ENCODE results near the gene UNC13A. TPM values are rescaled to one million over a fixed set of nuclear protein-coding genes. Genes with fewer than 3 reads are reported as not detected.
A peak's percentile ranks its signal among the peaks of the same experiment; 100 is the strongest.

UNC13A gene
- total RNA-seq, 4 donors from 2014 or later, result under 0.01 to 0.40 (median 0.15) TPM

GRCh38 chr19:17679526-17680229 lies 8.5 kb downstream of the UNC13A start:
- Histone ChIP-seq H3K36me3 (no peaks in the 10 kb centered on the region), H3K9me3 (no peaks in the 10 kb centered on the region), H3K4me1 (peaks cover 0 to 12% (median 4%) of the 10 kb centered on the region in 3 donors), H3K27me3 (peaks cover 92% of the 10 kb centered on the region), H3K4me3 (peak overlapping the region in 1 of 2 donors; percentile 31), H3K27ac (peak overlapping the region in 2 of 4 donors; percentile 19 to 47)
- WGBS, 2 donors (ENCODE audit: low coverage in 1 of 2), result 9 to 21% methylated on average over 4 to 11 of the region's 14 CpGs
- TF ChIP-seq EP300 (IDR thresholded peaks at IDR 0.05), result no peak
- TF ChIP-seq POLR2A (IDR thresholded peaks at IDR 0.05), result no peak
- TF ChIP-seq, protein P1, sequence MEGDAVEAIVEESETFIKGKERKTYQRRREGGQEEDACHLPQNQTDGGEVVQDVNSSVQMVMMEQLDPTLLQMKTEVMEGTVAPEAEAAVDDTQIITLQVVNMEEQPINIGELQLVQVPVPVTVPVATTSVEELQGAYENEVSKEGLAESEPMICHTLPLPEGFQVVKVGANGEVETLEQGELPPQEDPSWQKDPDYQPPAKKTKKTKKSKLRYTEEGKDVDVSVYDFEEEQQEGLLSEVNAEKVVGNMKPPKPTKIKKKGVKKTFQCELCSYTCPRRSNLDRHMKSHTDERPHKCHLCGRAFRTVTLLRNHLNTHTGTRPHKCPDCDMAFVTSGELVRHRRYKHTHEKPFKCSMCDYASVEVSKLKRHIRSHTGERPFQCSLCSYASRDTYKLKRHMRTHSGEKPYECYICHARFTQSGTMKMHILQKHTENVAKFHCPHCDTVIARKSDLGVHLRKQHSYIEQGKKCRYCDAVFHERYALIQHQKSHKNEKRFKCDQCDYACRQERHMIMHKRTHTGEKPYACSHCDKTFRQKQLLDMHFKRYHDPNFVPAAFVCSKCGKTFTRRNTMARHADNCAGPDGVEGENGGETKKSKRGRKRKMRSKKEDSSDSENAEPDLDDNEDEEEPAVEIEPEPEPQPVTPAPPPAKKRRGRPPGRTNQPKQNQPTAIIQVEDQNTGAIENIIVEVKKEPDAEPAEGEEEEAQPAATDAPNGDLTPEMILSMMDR (IDR thresholded peaks at IDR 0.05), result no peak
- no peak for TF ChIP-seq POLR2AphosphoS5 (IDR thresholded peaks at IDR 0.05)
- ATAC-seq, result no peak

GRCh38 chr19:17678836-17679235 lies 9.3 kb downstream of the UNC13A start:
- 77% methylated on average over 4 of the region's 4 CpGs; no CpG with 5 or more reads in 1 of the 2 donors for WGBS, 2 donors (ENCODE audit: low coverage in 1 of 2)
- Histone ChIP-seq H3K9me3 (no peaks in the 10 kb centered on the region), H3K4me3 (no peak overlapping the region), H3K36me3 (no peaks in the 10 kb centered on the region), H3K27ac (no peak overlapping the region), H3K27me3 (peaks cover 92% of the 10 kb centered on the region), H3K4me1 (peaks cover 0 to 12% (median 4%) of the 10 kb centered on the region in 3 donors)
- no peak for ATAC-seq
- TF ChIP-seq EP300 (IDR thresholded peaks at IDR 0.05) (no peak), POLR2A (IDR thresholded peaks at IDR 0.05) (no peak), POLR2AphosphoS5 (IDR thresholded peaks at IDR 0.05) (no peak)
- TF ChIP-seq, protein P1 (IDR thresholded peaks at IDR 0.05), result no peak

DNA sequence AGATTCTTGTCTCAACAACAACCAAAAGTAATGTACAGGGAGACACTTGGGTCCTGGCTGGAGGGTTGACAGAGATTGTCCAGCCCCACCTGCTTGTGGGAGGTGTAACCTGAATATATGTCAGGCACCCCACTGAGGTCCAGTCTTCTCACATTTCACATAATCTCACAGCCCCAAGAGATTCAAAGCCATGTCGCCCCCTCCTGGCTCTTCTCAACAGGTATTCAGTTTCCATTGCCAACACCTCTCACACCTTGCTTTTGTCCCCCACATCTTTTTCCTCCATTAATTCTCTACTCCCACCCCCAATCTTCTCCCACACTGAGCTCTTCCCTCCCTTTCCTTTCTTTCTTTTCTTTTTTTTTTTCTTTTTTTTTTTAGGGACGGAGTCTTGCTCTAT lies 11.2 kb downstream of the UNC13A start:
- no peaks in the 10 kb centered on the region for H3K36me3 ChIP-seq
- H3K27ac ChIP-seq, result no peak overlapping the region
- no peak overlapping the region for H3K4me3 ChIP-seq
- no peak for ATAC-seq
- H3K9me3 ChIP-seq, result no peaks in the 10 kb centered on the region
- peaks cover 84% of the 10 kb centered on the region for H3K27me3 ChIP-seq
- peaks cover 0 to 12% (median 4%) of the 10 kb centered on the region in 3 donors for H3K4me1 ChIP-seq
- WGBS, 2 donors (ENCODE audit: low coverage in 1 of 2), result 71 to 79% methylated on average over 1 of the region's 2 CpGs
- TF ChIP-seq POLR2AphosphoS5 (IDR thresholded peaks at IDR 0.05) (no peak), EP300 (IDR thresholded peaks at IDR 0.05) (no peak), POLR2A (IDR thresholded peaks at IDR 0.05) (no peak)
- TF ChIP-seq, protein P1 (IDR thresholded peaks at IDR 0.05), result no peak

DNA sequence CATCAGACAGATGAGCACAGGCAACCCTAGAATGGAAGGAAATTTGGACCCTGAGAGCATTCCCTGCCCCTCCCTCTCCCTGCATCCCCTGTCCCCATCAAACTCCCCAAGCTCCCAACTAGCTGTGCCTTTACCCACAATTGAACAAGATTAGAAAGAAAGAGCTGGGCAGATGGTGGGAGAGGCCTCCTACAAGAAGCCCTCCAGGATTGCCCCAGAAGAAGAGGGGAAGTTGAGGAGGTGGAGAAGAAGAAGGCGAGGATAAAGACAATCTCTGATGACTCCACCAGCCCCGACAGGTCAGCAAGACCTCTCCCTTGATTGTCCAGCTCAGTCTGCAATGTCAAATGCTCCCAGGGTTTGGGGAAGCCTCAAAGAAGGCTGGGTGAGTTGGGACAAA lies 11.9 kb downstream of the UNC13A start:
- H3K9me3 ChIP-seq, result no peaks in the 10 kb centered on the region
- TF ChIP-seq, protein P1 (IDR thresholded peaks at IDR 0.05), result no peak
- TF ChIP-seq POLR2A (IDR thresholded peaks at IDR 0.05), result no peak
- TF ChIP-seq POLR2AphosphoS5 (IDR thresholded peaks at IDR 0.05), result no peak
- TF ChIP-seq EP300 (IDR thresholded peaks at IDR 0.05), result no peak
- peaks cover 81% of the 10 kb centered on the region for H3K27me3 ChIP-seq
- H3K36me3 ChIP-seq, result no peaks in the 10 kb centered on the region
- H3K4me1 ChIP-seq, result peaks cover 0 to 12% (median 4%) of the 10 kb centered on the region in 3 donors
- H3K27ac ChIP-seq, result no peak overlapping the region
- no peak overlapping the region for H3K4me3 ChIP-seq
- no peak for ATAC-seq
- WGBS, 2 donors (ENCODE audit: low coverage in 1 of 2), result 50 to 70% methylated on average over 2 of the region's 2 CpGs

All from gastroesophageal sphincter (tissue), 4 donors.